D341Med (cell line): ENCODE data around the gene LAMC2.
"Not testable (repeated sequence)": the region's sequence is repeated elsewhere in the genome, so short reads cannot be mapped to it uniquely, and the experiment has no call there.

Experiments used
- DNase-seq: peaks from one replicate; pipeline ENCODE4 v3.0.0; 2012; ENCODE audit warnings: low spot score

LAMC2 gene

DNA sequence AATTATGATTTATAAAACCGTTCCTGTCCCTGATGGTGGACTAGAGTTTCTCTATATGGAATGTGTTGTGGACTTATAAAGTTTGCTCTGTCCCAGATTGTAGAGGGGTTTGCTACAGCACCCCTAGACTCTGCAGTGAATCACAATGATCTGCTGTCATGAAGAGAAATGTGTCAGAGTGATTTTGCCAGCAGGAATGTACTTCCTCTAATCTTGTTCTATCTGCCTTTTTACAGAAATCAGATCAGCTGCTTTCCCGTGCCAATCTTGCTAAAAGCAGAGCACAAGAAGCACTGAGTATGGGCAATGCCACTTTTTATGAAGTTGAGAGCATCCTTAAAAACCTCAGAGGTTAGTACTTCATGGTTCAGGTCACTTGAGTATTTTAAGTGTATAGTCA, 52.0 kb downstream of the LAMC2 start:
- no peak for DNase-seq

DNA sequence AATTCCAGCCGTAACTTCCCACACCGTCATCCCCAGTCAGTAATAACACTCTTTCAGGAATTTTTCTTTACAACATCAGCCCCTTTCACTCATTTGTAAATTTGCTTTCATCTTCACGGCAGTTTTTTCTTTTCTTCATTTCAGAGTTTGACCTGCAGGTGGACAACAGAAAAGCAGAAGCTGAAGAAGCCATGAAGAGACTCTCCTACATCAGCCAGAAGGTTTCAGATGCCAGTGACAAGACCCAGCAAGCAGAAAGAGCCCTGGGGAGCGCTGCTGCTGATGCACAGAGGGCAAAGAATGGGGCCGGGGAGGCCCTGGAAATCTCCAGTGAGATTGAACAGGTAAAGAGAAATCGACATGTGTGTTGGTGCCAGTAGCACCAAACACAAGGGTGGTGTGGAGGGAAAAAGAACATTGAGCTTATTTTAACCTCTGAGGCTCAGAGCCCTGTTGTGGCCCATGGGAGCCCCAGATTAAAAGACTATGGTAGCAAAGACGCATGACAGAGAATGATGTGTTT, 53.2 kb downstream of the LAMC2 start:
- no peak for DNase-seq

GRCh38 chr1:183239793-183240525, 53.9 kb downstream of the LAMC2 start:
- DNase-seq = no peak

DNA sequence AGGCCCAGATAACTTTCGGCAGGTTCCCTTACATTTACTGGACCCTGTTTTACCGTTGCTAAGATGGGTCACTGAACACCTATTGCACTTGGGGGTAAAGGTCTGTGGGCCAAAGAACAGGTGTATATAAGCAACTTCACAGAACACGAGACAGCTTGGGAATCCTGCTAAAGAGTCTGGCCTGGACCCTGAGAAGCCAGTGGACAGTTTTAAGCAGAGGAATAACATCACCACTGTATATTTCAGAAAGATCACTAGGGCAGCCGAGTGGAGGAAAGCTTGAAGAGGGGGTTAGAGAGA, 54.4 kb downstream of the LAMC2 start:
- no peak for DNase-seq

GRCh38 chr1:183240853-183241252, 54.8 kb downstream of the LAMC2 start:
- DNase-seq = not testable (repeated sequence)

DNA sequence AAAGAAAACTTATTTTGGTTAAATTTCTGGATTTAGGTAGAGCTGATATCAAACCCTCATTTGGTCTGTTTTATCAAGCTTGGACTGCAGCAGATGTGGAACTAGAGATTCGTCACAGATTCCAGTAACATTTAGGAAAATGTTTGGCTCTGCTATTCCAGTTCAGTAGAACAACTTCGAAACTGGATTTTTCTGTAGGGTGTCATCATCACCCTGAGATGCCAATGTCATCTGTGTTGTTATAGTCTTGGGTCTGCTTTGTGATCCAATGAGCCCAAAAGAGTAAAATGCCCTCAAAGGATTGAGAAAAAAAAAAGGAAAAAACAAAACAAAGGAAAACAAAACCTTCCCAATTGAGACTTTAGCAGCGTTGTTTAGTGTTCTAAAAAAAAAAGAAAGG, 55.4 kb downstream of the LAMC2 start:
- DNase-seq = no peak

- no peak for DNase-seq
Observed at GRCh38 chr1:183242556-183242955, 56.5 kb downstream of the LAMC2 start.

- no peak for DNase-seq
Observed at GRCh38 chr1:183243161-183244050, 57.3 kb downstream of the LAMC2 start.

DNA sequence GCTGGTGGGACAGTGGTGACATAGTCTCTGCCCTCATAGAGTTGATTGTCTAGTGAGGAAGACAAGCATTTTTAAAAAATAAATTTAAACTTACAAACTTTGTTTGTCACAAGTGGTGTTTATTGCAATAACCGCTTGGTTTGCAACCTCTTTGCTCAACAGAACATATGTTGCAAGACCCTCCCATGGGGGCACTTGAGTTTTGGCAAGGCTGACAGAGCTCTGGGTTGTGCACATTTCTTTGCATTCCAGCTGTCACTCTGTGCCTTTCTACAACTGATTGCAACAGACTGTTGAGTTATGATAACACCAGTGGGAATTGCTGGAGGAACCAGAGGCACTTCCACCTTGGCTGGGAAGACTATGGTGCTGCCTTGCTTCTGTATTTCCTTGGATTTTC, 58.4 kb downstream of the LAMC2 start:
- DNase-seq = no peak

GRCh38 chr1:183245357-183245756, 59.3 kb downstream of the LAMC2 start:
- no peak for DNase-seq

DNA sequence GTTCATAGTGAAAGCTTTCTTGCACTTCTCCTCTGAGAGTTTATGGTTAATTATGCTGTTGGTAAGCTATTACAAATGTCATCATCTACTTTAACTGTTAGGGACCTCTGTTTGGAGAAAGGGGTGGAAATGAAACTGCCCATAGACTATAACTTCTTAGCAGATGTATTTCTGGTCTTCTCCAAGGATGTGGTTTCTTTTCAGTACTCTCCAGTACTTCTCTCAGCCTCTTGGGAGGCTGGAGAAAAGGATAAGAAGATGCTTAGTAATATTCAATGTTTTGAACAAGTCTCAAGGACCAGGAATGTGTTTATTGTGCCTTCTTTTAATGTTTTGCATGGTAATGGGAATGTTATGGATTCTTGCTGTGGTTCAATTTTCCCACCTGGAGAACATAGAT, 60.4 kb downstream of the LAMC2 start:
- DNase-seq = no peak

DNA sequence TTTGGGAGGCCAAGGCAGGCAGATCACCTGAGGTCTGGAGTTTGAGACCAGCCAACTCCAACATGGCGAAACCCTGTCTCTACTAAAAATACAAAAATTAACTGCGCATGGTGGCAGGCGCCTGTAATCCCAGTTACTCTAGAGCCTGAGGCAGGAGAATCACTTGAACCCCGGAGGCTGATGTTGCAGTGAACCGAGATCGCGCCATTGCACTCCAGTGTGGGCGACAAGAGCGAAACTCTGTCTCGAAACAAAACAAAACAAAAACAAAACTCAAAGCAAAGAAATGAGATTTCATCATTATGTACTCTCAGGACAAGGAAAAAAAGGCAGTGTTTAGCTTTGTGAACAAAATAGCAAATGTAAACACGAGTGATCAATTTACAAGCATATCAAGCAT, 61.0 kb downstream of the LAMC2 start:
- no peak for DNase-seq

GRCh38 chr1:183247484-183247883, 61.4 kb downstream of the LAMC2 start:
- DNase-seq = no peak

GRCh38 chr1:183247931-183248330, 61.9 kb downstream of the LAMC2 start:
- DNase-seq = no peak

DNA sequence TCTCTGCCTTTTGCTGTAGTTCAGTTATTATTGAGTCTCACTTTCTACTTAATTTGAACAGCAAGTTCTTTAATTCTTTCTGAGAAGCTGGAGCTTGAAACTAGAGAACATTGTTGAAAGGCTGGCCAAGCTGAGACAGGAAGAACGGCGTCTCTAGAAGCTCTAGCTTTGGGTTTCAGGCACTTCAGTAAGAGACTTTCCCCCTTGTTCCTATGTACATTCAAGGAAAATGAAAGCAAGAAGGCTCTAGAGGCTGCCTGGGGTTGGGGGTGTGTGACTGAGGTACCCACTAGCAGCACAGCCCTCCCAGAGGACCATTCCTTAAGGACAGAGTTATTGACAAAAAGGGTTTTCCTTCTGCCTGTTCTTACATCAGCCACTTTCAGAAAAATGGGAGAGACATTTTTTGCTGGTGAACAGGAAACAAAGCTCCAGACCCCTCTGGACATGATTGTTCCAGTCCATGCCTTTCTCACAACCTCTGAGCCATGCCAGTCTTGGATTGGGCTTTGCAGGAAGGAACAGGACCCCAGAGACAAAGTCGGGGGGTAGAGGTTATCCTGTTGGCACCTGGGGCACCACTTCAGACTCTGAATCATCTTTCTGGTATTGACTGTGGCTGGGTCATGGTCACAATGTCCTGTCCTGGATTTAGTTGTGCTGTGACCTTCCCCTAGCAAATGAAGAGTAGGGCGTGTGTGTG, 63.1 kb downstream of the LAMC2 start:
- no peak for DNase-seq

DNA sequence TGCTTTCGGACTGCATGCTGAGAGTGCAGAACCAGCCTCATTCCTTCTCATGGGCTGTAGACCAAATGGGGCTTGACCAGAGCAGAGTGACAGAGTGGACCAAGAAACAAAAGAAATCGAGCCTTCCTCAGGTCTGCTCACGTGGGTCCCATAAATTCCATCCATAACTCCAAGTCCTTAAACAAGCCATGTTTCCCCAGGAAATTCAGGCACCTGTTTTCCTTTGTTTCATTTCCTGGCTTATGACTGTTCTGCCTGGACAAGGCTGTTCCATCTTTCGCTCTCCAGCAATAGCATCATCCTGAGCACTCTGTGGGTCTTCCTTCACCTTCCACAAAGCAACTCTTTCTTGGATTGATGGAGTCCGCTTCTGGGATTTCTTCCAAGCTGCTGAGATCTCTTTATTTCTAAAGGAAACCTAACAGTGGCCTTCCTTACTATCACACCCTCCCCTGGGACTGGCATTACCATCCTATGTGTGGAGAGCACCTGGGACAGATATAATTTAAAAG, 63.9 kb downstream of the LAMC2 start:
- no peak for DNase-seq

- DNase-seq = no peak
Observed at GRCh38 chr1:183251101-183251958, 65.3 kb downstream of the LAMC2 start.

DNA sequence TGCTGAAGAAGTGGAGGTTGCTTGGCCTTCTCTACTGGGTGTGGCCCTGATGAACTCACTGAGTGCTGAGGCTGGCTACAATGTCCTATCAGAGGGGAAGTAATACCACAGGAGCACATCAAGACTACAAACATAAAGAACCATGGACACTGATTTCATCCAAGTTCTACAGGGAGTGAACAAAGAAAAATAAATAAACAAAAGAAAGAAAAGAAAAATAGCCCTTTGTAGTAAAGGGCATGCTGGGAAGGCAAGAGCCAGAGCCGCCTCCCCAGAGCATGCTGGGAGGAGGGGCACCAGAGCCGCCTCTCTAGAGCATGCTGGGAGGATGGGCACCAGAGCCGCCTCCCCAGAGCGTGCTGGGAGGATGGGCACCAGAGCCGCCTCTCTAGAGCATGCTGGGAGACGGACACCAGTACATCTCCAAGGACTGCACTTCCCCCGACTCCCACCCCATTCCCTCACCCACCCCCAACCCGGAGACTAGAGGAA, 65.9 kb downstream of the LAMC2 start:
- no peak for DNase-seq

- DNase-seq = no peak
Observed at GRCh38 chr1:183255073-183255472, 69.0 kb downstream of the LAMC2 start.

DNA sequence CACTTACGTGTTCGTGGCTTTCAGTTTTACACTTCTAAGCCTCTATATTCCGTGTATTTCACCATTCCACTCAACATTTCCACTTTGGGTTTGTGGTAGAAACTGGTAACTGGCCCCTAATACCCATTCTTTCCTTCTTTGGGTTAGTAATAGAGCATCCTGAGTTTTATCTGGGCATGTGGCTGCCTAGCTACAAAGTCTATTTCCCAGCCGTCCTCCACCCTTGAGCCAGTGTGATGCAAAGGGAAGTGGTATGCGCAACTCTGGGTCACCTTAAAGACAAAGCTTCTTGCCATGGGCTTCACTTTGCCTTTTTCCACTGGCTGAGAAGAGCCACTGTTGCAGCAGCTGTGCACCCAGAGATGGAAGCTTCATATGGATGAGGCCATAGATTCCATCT, 73.9 kb downstream of the LAMC2 start:
- DNase-seq = no peak

DNA sequence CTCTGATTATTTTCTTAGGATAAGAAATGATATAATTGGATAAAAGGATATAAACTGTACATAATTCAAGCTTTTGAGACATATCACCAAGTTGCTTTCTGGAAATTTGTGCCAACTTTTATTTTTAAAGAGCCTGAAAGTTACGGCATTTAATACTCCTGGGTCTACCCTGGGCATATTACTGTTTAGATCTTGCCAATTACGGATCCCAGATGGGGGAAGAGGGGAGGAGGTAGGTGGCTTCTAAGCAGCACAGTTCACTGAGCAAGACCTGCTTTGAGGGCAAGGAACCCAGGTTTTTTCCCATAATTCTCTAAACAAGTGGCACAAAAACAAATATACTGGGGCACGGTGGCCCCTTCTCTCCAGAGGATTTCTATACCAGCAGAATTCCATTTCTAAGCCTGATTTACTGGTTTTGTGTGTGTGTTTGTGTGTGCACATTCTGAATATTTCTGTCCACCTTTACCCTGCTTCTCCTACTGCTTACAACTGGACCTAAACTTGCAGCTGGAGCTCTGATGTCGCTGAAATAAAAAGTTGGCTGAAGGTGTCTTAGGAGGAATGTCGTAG, 76.7 kb downstream of the LAMC2 start:
- no peak for DNase-seq
